Measurements from ENCODE around the gene ALOX5. TPM values are rescaled to one million over a fixed set of nuclear protein-coding genes. Genes with fewer than 3 reads are reported as not detected.
"Not testable (repeated sequence)": the region's sequence is repeated elsewhere in the genome, so short reads cannot be mapped to it uniquely, and the experiment has no call there.

ALOX5 gene
- total RNA-seq, 1 donor from 2014 or later = not detected

DNA sequence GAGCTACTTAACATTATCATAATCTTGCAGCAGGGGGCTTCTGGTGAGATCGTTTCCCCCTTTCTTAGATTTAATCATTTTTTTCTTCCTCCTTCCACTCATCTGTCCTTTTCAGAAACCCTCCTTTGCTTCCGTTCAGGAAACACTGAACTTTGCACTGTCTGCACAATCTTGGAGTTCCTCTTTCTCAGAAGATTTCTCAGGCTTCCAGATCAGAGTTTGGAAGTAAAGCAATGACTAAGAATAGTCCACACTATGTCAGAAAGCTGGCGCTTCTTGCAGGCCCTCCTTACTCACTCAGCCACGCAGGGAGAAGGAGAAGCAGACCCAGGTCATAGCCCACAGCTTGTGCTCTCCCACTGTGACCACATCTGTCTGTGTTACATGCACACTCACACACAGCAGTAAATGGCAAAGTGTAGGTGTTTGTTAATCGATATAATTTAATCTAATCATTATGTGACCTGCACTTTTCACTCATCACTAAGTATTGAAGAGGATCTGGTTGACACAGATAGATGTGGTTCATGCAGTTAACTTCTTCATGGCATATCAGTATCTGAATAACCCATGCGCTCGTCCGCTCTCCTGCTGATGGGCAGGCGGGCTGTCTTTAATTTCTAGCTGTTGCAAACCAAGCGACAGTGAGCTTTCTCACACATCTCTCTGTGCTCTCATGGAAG is 30.2 kb downstream of the ALOX5 start:
- no peak for DNase-seq (ENCODE audit: low read depth in 2 of 2)

DNA sequence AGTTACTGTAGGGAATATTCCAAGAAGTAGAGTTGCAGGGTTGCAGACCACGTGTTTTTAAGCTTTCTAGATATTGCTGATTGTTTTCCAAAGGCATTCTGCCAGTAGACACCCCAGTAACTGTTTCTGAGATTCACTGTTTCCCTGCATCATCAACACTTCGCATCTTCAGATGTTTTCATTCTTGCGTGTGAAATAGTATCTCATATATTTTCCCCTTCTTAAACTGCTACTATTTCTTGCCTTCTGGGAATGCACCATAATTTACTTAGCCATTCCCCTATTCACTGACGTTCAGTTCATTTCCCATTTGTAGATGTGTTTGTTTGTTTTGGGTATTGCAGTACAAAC is 30.7 kb downstream of the ALOX5 start:
- DNase-seq (ENCODE audit: low read depth in 2 of 2) = no peak

DNA sequence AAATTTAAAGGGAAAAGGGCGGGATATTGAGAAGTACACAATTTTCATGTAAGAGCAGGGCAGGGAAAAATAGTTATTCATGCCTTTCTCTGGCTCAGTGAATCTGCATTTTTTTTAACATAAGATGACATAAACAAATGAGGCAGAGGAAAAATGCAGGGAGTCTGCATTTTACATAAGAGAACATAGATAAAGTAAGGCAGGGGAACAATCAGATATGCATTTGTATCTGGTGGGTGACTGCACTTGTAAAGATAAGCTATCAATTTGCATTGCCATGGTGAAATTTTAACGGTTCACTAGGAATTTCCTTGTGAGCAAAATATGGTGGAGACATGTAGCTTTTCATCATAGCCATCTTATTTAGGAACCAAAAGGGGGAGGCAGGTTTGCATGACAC is 33.5 kb downstream of the ALOX5 start:
- DNase-seq (ENCODE audit: low read depth in 2 of 2) = no peak

DNA sequence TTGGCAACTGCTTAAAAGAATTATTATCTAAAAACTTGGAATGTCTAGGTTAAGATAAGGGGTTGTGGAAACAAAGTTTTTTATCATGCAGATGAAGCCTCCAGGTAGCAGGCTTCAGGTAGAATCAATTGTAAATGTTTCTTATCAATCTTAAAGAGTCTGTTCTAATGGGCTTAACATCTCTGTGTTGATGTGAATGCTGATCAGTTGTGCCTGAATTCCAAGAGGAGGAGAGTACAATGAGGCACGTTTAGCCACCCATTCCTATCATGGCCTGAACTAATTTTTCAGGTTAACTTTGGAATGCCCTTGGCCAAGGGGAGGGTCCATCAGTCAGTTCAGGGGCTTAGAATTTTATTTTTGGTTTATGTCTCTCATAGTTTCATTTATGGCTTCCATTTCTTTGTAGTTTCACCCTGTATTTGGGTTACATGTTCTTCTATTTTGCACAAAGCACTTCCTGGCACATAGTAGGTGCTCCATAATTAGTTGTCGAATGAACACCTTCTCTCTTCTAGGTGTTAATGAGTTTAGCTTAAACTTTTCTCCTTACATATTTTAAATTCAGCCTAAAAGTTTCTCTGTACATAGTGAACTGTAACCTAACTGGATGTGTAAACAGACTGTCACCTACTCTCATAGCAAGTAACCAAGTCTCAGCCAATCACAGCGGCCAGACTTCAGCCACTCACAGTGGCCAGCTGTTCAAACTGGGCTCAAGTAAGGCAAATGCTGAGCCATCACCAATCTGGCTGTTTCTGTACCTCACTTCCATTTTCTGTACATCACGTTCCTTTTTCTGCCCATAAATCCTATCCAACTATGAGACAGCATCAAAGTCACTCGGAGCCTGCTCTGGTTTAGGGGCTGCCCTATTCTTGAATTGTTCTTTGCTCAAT is 34.7 kb downstream of the ALOX5 start:
- DNase-seq (ENCODE audit: low read depth in 2 of 2) = no peak

DNA sequence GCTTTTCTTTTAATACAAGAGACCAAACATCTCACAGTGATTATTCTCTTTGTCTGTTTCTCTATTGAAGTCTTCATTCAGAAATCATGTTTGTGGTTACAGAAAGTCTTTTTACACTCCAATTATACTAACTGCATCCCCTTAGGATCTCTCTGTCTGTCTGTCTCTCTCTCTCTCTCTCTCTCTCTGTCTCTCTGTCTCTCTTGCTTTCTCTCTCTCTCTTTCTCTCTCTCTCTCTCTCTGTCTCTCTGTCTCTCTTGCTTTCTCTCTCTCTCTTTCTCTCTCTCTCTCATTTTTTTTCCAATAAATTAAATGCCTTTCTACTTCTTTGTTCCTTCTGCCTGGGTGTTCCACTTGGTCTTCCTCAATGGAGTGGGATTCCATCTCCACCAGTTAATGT is 35.3 kb downstream of the ALOX5 start:
- DNase-seq (ENCODE audit: low read depth in 2 of 2) = not testable (repeated sequence)

DNA sequence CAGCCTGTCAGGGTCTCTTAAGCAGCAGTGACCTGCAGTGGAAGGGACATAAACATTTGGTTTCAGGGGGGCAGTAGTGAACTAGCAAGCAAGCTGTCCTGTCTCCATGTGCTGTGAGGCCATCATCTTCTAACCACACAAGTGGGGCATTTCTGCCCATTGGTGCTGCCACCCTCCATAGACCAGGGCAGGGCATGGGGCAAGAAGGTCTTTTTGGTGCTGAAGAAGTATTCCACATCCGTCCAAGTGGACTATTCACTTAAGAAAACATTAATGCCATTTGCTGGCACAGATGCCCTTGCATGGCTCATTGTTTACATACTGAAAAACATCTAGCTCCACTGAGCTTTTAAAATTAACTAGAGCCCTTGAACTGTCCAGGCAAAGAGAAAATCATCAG is 35.8 kb downstream of the ALOX5 start:
- no peak for DNase-seq (ENCODE audit: low read depth in 2 of 2)

DNA sequence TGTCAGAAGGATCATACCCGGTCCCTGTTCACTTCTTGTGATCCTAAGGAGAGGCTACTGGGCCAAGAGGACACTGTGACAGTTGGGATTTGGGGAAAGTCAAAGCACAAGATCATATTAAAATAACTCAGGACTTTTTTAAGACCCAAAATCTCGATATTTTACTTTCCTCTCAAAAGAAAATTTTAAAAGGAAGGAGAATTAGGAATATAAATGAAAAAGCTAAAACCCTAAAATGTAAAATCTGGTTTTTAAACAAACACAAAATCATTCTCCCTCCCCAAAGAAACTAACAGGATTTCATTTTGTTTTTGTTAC is 36.4 kb downstream of the ALOX5 start:
- no peak for DNase-seq (ENCODE audit: low read depth in 2 of 2)

DNA sequence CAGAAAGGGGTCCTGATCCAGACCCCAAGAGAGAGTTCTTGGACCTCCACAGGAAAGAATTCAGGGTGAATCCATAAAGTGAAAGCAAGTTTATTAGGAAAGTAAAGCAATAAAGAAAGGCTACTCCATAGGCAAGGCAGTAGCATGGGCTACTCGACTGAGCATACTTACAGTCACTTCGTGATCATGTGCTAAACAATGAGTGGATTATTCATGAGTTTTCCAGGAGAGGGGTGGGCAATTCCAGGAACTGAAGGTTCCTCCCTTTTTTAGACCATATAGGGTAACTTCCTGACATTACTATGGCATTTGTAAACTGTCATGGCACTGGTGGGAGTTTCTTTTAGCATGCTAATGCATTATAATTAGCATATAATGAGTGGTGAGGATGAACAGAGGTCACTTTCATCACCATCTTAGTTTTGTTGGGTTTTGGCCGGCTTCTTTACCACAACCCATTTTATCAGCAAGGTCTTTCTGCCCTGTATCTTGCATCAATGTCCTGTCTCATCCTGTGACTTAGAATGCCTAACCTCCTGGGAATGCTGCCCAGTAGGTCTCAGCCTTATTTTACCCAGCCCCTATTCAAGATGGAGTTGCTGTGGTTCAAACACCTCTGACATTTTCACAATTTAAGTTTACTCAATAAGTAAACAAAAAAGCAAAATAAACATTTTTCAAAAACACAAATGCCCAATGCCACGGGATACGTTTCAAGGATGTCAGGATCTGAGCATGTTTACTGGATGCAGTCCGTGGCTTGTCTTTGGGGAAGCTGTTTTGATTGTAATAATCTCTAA is 37.0 kb downstream of the ALOX5 start:
- DNase-seq (ENCODE audit: low read depth in 2 of 2) = no peak

DNA sequence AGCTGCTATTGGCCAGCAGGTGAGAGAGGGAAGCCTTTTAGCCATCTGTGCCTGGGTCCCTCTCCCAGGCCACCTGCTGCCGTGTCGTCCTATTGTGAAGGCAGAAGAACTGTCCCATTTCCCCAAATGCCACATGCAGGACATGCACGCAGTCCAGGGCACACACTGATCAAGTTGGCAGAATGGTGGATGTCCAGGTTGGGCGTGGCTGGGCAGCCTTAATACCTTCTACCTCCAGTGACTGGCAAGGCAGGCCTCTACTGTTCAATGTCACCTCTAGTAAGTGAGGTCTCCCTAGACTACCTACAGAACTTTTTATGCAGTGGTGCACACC is 37.6 kb downstream of the ALOX5 start:
- DNase-seq (ENCODE audit: low read depth in 2 of 2) = no peak

DNA sequence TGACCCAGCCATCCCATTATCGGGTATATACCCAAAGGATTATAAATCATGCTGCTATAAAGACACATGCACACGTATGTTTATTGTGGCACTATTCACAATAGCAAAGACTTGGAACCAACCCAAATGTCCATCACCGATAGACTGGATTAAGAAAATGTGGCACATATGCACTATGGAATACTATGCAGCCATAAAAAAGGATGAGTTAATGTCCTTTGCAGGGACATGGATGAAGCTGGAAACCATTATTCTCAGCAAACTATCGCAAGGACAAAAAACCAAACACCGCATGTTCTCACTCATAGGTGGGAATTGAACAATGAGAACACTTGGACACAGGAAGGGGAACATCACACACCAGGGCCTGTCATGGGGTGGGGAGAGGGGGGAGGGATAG is 41.0 kb downstream of the ALOX5 start:
- not testable (repeated sequence) for DNase-seq (ENCODE audit: low read depth in 2 of 2)

DNA sequence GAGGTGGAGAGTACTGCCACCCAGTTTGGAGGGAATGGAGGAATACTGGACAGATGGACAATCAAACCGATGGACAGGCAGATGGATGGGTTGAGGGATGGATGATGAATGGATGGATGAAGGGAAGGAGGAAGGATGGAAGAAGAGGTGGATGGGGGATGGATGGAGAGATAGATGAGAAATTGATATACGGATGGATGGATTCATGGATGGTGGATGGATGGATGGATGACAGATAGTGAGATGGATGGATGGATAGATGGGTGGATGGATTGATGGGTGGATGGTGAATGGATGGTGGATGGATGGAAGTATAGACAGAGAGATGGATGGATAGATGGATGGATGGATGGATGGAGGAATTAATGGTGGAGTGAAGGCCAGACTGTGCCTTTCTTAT is 42.6 kb downstream of the ALOX5 start:
- DNase-seq (ENCODE audit: low read depth in 2 of 2) = no peak

DNA sequence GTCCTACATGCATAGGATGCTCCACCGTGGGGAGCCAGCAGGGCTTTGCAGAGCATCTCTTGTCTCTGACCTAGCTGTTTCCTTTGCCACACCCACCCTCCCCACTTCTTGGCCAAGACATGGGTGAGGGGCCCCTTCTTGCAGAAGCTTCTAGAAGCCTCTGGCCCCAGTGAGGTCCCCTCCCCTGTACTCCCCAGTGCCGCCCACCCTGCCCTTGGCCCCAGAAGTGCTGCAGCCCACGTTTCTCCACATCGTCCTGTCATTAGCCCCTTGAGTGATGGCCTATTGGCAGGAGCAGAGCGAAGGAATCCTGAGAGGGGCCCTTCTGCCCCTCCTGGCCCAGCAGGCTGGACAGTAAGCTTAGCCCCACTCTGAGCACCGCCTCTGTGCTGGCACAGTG is 43.7 kb downstream of the ALOX5 start:
- no peak for DNase-seq (ENCODE audit: low read depth in 2 of 2)

DNA sequence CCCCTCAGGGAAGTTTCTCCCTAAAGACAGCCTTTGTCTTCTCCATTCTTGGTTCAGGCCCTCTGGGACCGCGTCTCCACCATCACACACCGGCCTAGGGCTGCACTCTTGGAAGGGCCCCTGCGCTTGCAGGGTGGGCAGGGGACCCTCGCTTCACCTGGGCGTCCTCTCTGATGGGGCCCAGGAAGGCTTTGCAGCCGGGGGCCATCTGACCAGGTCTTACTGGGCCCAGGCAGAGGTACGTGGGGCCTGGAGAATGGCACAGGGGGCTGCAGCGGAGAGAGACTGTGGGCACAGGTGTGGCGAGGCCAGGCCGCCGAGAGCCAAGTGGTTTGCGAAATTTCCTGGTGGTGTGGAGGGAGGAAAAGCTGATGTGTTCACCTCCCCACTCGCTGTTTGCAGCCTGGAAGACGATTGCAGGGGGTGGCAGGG is 44.4 kb downstream of the ALOX5 start:
- DNase-seq (ENCODE audit: low read depth in 2 of 2) = no peak

DNA sequence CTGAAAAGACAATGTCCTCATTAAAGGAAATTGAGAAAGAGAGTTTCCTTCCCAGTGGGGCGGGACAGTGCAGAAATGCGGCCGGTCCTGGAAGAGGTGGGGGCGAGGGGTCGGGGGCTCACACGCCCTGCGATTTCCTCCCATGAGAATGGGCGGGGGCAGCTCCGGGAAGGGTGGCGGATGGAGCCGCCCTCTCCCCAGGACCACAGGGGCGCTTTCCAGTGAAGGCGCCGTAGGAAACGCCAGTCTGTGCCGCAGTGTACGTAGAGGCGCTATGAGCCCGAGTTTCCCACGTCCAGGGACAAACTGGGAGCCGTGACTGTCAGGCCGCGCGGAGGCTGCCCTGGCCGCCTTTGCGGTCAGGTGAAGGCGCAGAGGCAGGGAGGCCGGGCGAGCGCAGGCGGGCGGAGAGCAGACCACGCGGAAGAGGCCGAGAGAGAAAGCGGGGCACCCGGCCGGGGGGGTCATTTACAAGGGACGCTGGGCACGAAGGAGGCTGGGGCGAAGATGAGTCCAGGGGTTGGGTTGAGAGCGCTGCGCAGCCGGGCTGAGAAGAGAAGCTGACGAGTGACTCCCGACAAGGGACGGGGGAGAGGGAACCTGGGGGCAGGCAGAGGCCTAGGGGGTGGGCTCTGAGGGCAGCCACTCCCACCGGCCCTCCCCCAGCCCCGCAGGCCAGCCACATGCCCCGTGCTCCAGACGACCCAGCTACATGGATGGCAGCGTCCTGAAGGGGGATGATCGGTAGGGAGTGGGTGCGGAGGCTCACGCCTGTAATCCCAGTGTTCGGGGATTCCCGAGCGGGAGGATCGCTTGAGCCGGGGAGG is 45.0 kb downstream of the ALOX5 start:
- DNase-seq (ENCODE audit: low read depth in 2 of 2) = peak; percentile 29 to 59

DNA sequence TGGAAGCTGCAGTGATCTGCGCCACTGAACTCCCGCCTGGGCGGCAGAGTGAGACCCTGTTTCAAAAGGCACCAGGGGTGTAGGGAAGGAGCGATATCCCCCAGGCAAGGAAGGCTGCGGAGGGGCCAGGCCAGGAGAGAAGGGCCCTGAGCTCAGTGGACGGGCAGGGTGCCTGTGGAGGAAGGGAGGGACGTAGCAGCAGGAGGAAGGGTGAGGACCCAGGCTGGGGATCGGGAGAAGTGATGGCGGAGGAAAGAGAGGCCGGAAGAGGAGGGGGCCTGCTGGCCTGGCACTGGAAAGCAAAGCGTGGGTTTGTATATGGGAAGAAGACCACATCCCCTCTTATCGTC is 45.6 kb downstream of the ALOX5 start:
- no peak for DNase-seq (ENCODE audit: low read depth in 2 of 2)

DNA sequence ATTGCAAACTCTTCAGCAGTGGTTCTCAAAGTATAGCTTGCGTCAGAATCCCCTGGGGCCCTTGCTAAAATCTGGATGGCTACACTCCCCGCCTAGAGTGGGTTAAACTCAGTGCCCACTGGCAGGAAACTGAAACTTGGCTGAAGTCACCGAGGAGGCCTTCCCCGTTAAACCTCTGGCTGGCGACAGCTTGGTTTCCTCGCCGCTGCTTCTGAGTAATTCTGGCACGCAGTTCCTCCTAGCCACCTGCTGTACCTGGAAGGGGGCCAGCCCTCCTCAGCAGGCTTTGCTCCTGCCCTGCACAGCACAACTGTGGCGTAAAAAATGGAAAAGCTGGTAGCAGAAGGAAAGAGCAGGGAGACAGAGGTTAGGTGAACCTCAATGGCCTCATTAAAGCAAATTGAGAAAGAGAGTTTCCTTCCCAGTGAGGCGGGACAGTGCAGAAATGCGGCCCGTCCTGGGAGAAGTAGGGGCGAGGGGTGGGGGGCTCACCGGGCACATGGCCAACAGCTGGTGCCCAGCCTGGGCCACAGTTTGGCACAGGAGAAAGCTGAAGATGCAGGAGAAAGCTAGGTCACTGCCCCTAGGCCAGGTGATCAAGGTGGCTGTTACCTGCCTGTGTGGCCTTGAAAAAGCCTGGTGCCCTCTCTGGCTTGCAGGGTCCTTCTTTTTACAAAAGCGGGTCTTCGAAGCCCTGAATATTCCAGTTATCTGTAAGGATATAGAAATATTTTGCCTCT is 46.6 kb downstream of the ALOX5 start:
- DNase-seq (ENCODE audit: low read depth in 2 of 2) = peak; percentile 4 to 71

DNA sequence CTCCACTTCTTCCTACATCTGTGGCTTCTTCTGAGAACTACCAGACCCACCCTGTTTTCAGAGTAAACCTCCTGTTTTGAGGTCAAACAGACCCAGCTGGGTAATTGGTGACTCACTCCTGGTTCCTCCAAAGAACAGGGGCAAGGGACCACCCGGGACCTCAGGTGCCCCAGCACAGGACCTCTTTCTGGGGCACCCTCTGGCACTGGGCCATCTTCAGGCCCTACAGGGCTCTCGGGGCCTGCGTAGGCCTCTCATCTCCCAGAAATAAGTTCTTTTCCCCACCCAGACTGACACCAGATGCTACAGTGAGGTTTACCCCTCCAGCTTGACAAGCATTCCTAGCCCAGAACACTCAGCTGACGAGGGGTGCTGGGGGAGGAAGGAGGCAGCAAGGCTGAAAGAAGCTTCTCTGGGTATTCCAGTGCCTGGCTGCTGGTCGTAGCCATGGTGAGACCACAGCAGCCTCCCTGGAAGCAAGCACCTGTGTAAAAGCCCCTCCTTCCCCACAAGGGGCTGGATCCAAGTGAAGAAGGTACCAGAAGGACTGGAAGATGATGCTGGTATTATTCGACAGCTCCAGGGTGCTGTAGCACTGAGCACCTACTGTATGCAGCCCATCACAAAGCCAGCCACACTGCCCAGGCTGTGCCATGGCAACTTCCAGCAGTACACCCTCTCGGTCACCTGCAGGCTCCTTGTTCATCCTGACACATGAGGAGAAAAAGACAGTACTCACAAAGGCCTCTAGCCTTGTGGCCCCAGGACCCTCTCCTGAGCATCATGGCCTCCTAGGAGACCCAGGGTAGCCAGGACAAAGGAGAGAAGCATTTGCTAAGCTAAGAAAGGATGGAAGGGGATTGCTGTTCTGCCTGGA is 47.4 kb downstream of the ALOX5 start:
- no peak for DNase-seq (ENCODE audit: low read depth in 2 of 2)

DNA sequence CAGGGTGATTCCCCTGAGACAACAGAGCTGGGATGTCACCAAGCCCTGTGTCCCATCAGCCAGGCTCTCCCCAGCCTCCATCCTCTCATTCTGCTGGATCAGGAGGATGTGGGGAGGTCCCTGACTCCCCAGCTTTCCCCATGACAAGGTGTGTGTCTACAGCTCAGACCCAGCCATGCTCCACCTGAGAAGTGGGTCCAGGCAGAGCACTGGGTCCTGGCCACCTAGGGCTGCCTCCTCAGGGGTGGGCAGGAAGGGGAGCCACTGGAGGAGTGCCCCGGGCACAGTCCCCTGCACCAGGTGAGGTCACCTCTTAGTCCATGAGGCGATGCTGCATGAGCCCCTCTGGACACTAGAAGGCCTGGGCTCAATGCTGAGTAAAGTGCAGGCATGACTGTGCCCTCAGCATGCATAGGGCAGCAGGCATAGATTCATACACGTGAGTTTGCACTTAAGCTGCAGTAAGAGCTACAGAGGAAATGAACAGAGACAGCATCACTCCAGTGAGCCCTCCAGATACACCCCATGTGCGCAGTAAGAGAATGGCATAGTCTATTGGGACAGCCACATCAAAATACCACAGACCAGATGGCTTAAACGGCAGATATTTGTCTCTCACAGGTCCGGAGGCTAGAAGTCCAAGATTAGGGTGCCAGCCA is 48.3 kb downstream of the ALOX5 start:
- DNase-seq (ENCODE audit: low read depth in 2 of 2) = no peak

DNA sequence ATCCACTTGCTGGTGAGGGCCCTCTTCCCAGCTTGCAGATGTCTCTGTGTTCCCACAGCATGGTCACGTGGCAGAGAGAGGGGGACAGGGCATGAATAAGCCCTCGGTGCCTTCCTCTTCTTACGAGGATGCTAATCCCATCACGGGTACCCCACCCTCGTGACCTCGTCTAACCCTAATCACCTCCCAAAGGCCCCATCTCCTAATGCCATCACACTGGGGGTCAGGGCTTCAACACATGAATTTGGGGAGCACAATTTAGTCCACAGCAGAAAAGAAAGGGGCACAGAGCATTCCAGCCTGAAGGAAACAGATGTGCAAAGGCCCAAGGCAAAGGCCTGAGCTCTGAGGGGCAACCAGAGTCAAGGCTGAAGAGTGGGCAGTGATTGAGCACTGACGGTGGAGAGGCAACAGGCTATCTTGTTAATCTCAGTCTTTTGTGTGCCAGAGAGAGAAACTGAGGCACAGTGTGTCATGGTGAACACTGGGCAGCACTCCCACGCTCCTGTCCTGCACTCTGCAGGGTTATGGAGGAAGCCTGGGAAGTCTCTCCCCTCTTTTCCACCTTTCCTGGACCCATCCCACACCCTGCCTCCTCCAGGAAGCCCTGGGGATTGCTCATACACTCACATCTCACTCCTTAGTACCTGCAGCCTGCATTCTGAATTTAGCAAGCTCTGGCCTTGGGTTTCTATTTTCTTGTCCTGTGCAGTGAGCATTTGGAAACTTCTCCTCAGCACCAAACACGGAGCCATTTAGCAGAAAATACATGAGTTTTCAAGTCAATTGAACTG is 49.0 kb downstream of the ALOX5 start:
- no peak for DNase-seq (ENCODE audit: low read depth in 2 of 2)

Measured in dermis microvascular lymphatic vessel endothelial cell (primary cell).